GM04503 (cell line): Measurements from ENCODE around the gene TGM2.

Experiments used
- DNase-seq: peaks from one replicate; pipeline ENCODE4 v3.0.0-alpha.2; 2012; ENCODE audit warnings: low read depth

The TGM2 gene

GRCh38 chr20:38161412-38161774, 3.7 kb downstream of the TGM2 start:
- no peak for DNase-seq

GRCh38 chr20:38159957-38160756, 4.9 kb downstream of the TGM2 start:
- DNase-seq = no peak

GRCh38 chr20:38159566-38159956, 5.5 kb downstream of the TGM2 start:
- no peak for DNase-seq

GRCh38 chr20:38158701-38159351, 6.2 kb downstream of the TGM2 start:
- DNase-seq = no peak

- DNase-seq = no peak
Measured at GRCh38 chr20:38157635-38158495, 7.2 kb downstream of the TGM2 start.

GRCh38 chr20:38156888-38157634, 8.0 kb downstream of the TGM2 start:
- no peak for DNase-seq

- no peak for DNase-seq
Measured at GRCh38 chr20:38156280-38156679, 8.8 kb downstream of the TGM2 start.

- DNase-seq = no peak
Measured at GRCh38 chr20:38155811-38156210, 9.3 kb downstream of the TGM2 start.

- no peak for DNase-seq
Measured at GRCh38 chr20:38153401-38153800, 11.7 kb downstream of the TGM2 start.

GRCh38 chr20:38152621-38153221, 12.3 kb downstream of the TGM2 start:
- DNase-seq = no peak

- no peak for DNase-seq
Measured at GRCh38 chr20:38152175-38152620, 12.9 kb downstream of the TGM2 start.

- no peak for DNase-seq
Measured at GRCh38 chr20:38151455-38151854, 13.6 kb downstream of the TGM2 start.

- DNase-seq = no peak
Measured at GRCh38 chr20:38150335-38151170, 14.5 kb downstream of the TGM2 start.

GRCh38 chr20:38148328-38149102, 16.6 kb downstream of the TGM2 start:
- no peak for DNase-seq

- DNase-seq = no peak
Measured at GRCh38 chr20:38147751-38148150, 17.3 kb downstream of the TGM2 start.

GRCh38 chr20:38147163-38147562, 17.9 kb downstream of the TGM2 start:
- DNase-seq = no peak

- no peak for DNase-seq
Measured at GRCh38 chr20:38146628-38147027, 18.4 kb downstream of the TGM2 start.

GRCh38 chr20:38146156-38146555, 18.9 kb downstream of the TGM2 start:
- no peak for DNase-seq

GRCh38 chr20:38145729-38146075, 19.4 kb downstream of the TGM2 start:
- DNase-seq = no peak
